WTC11 (cell line): Measurements from ENCODE around the gene DOCK8. TPM values are rescaled to one million over a fixed set of nuclear protein-coding genes. Genes with fewer than 3 reads are reported as not detected.

Source experiments
- ATAC-seq: fragments of 200-7000 bp; cut with Tn5 transposase; 2 replicates; pipeline ENCODE4 v1.10.0; 2021; ENCODE audit warnings: mild to moderate bottlenecking, moderate library complexity
- CTCF ChIA-PET: fragments of 300-600 bp; sonication (Branson Sonifier 250); formaldehyde crosslinking; loops from one replicate; lab custom pipeline; 2021; ENCODE audit warnings: antibody characterized with exemption; lab: Charles Lee
- POLR2A ChIA-PET: fragments of 350-600 bp; sonication (Branson Sonifier 250); formaldehyde crosslinking; loops from one replicate; lab custom pipeline; 2021; ENCODE audit warnings: antibody characterized with exemption; lab: Charles Lee
- DNase-seq: peaks from one replicate; pipeline ENCODE4 v3.0.0; 2021; ENCODE audit warnings: low spot score
- H3K27ac Mint-ChIP-seq: 2 replicates; pipeline ENCODE4 v1.8.0; 2021; ENCODE audit warnings: mixed read lengths
- H3K27me3 Mint-ChIP-seq: 2 replicates; pipeline ENCODE4 v1.8.0; 2021; ENCODE audit warnings: low read depth, mild to moderate bottlenecking, moderate library complexity, mixed read lengths
- H3K36me3 Mint-ChIP-seq: 2 replicates; pipeline ENCODE4 v1.8.0; 2021; ENCODE audit warnings: mixed read lengths
- H3K4me1 Mint-ChIP-seq: 2 replicates; pipeline ENCODE4 v1.8.0; 2022; ENCODE audit warnings: mixed read lengths
- H3K4me3 Mint-ChIP-seq: 2 replicates; pipeline ENCODE4 v1.8.0; 2021; ENCODE audit warnings: mild to moderate bottlenecking, moderate library complexity, mixed read lengths
- H3K9me3 Mint-ChIP-seq: 2 replicates; pipeline ENCODE4 v1.8.0; 2021; ENCODE audit warnings: mixed read lengths
- AFF4 ChIP-seq: sonication (generic); formaldehyde crosslinking; IDR thresholded peaks from 2 replicates; pipeline ENCODE4 v1.8.1; 2023; ENCODE audit warnings: mild to moderate bottlenecking, missing genetic modification reagents, borderline replicate concordance
- CREB1 ChIP-seq: sonication (generic); formaldehyde crosslinking; IDR thresholded peaks from 2 replicates; pipeline ENCODE4 v1.8.0; 2023; ENCODE audit warnings: mild to moderate bottlenecking, missing genetic modification reagents
- CREM ChIP-seq: sonication (generic); formaldehyde crosslinking; IDR thresholded peaks from 2 replicates; pipeline ENCODE4 v1.8.1; 2022; ENCODE audit warnings: mild to moderate bottlenecking, missing genetic modification reagents, moderate library complexity
- FOXK1 ChIP-seq: sonication (generic); formaldehyde crosslinking; IDR thresholded peaks from 2 replicates; pipeline ENCODE4 v1.8.0; 2022; ENCODE audit warnings: mild to moderate bottlenecking, moderate library complexity, missing genetic modification reagents
- GABPB1 ChIP-seq: sonication (generic); formaldehyde crosslinking; IDR thresholded peaks from 2 replicates; pipeline ENCODE4 v1.8.1; 2023; ENCODE audit warnings: mild to moderate bottlenecking, missing genetic modification reagents
- GTF2I ChIP-seq: fragments of 250-450 bp; sonication (Bioruptor Pico); conservative IDR thresholded peaks from 2 replicates; pipeline ENCODE4 v1.4.0; 2021; ENCODE audit warnings: mild to moderate bottlenecking
- NFYB ChIP-seq: sonication (generic); formaldehyde crosslinking; conservative IDR thresholded peaks from 2 replicates; pipeline ENCODE4 v1.8.0; 2022; ENCODE audit warnings: low read depth, missing genetic modification reagents
- NR1H2 ChIP-seq: sonication (generic); formaldehyde crosslinking; IDR thresholded peaks from 2 replicates; pipeline ENCODE4 v1.9.0; 2021; ENCODE audit warnings: mild to moderate bottlenecking, moderate library complexity, missing genetic modification reagents
- PREB ChIP-seq: sonication (generic); formaldehyde crosslinking; IDR thresholded peaks from 2 replicates; pipeline ENCODE4 v1.8.1; 2022; ENCODE audit warnings: mild to moderate bottlenecking, missing genetic modification reagents, moderate library complexity, borderline replicate concordance
- PRRX2 ChIP-seq: fragments of 250-450 bp; sonication (Bioruptor Pico); IDR thresholded peaks from 2 replicates; pipeline ENCODE4 v1.8.0; 2021; ENCODE audit warnings: mild to moderate bottlenecking
- SP1 ChIP-seq: sonication (generic); formaldehyde crosslinking; conservative IDR thresholded peaks from 2 replicates; pipeline ENCODE4 v1.8.1; 2022; ENCODE audit warnings: missing genetic modification reagents
- STAT6 ChIP-seq: sonication (generic); formaldehyde crosslinking; conservative IDR thresholded peaks from 2 replicates; pipeline ENCODE4 v1.8.1; 2023; ENCODE audit warnings: mild to moderate bottlenecking, low read depth, missing genetic modification reagents, moderate library complexity
- ZNF121 ChIP-seq: sonication (generic); formaldehyde crosslinking; IDR thresholded peaks from 2 replicates; pipeline ENCODE4 v1.8.0; 2023; ENCODE audit warnings: missing genetic modification reagents
- ZNF219 ChIP-seq: sonication (generic); formaldehyde crosslinking; IDR thresholded peaks from 2 replicates; pipeline ENCODE4 v1.8.0; 2023; ENCODE audit warnings: missing genetic modification reagents, mild to moderate bottlenecking, borderline replicate concordance
- total RNA-seq: library from RNA; stranded (reverse); gene quantifications from 3 replicates; pipeline ENCODE4 v1.2.3, GENCODE V29; 2021
- TF ChIP-seq, protein P1 (sequence below): fragments of 250-450 bp; sonication (Bioruptor Pico); IDR thresholded peaks from 2 replicates; pipeline ENCODE4 v1.9.0; 2021; ENCODE audit warnings: mild to moderate bottlenecking, borderline replicate concordance
- TF ChIP-seq, protein P2 (sequence below): fragments of 250-450 bp; sonication (Bioruptor Pico); IDR thresholded peaks from 2 replicates; pipeline ENCODE4 v1.8.0; 2021; ENCODE audit warnings: mild to moderate bottlenecking

The DOCK8 gene
- total RNA-seq, 1 experiment from 2014 or later, result 3.2 TPM

DNA sequence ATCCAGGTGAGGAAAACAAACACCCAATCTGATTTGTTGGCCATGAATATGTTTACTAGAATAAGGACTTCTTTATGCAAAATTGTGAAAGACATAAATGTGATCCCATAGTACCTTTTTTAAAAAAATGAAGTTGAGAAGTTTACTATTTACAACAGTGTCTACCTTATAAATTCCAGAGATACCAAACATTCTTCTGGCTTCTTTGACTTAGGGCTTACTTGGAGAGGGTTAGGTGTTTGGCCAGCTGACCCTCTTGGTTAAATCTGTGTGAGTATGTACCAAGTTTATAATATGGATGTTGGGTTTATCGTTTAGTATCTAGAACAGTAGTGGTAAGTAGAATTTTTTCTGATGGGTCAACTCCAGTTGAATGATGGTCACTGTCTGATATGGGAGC, 212.3 kb downstream of the DOCK8 start (continued):
- TF ChIP-seq PREB (CRISPR knock-in tag) (no peak), GABPB1 (CRISPR knock-in tag) (no peak)

DNA sequence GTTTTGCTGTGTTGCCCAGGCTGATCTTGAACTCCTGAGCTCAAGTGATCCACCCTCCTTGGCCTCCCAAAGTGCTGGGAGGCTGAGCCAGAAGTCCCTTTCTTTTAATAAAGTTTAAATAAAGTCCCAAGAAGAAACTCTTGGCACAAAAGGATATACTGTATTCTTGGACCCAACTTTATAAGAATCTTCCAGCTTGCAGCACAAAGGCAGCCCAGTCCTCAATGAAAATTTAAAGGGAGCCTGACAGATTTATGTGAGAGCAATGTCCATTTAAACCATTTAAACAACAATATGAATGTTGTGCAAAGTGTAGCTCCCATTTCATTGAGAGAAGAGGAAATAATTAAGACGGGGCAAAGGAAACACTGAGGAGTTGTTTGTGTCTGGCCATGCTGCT, 217.0 kb downstream of the DOCK8 start:
- H3K4me1 Mint-ChIP-seq, result peaks cover 8% of the 10 kb centered on the region
- ATAC-seq (no peak), DNase-seq (no peak)
- H3K27ac Mint-ChIP-seq, result no peak overlapping the region
- H3K9me3 Mint-ChIP-seq, result no peaks in the 10 kb centered on the region
- ChIA-PET CTCF (no interaction called here), POLR2A (no interaction called here)
- H3K4me3 Mint-ChIP-seq, result no peak overlapping the region
- 0 out of 2 replicates have a peak, but pooled peaks cover 2% of the 10 kb centered on the region for H3K27me3 Mint-ChIP-seq
- no peak for TF ChIP-seq ZNF219 (CRISPR knock-in tag)
- no peaks in the 10 kb centered on the region for H3K36me3 Mint-ChIP-seq

DNA sequence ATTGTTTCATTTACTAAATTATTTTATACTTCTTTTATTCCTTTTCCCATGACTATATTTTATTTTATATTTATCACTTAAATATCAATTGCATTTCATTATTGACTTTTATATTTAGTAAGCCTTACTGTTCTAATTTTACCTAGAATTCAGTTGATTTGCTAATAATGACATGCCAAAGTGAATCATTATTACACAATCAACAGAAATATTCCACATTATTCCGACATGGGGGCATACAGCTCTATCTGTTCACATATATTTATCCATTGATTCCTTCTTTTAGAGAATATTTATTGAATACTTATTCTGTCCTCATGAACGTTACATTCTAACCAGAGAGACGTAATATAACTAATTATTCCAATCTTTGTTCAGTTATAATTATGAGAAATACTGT, 221.8 kb downstream of the DOCK8 start:
- no peak overlapping the region for H3K4me3 Mint-ChIP-seq
- ATAC-seq (no peak), DNase-seq (no peak)
- H3K27ac Mint-ChIP-seq, result no peak overlapping the region
- POLR2A ChIA-PET, result interaction anchor here (1.4 kb wide), 1 partner anchor 68 kb away, joined by 3 read pairs; the partner anchor contains the start of gene KANK1
- H3K36me3 Mint-ChIP-seq, result no peaks in the 10 kb centered on the region
- CTCF ChIA-PET, result interaction anchor here (1.5 kb wide), 1 partner anchor 492 kb away, joined by 3 read pairs; no protein-coding TSS in a partner anchor
- H3K27me3 Mint-ChIP-seq, result peaks cover 2% of the 10 kb centered on the region; the same call in 1 of the 2 replicates
- H3K4me1 Mint-ChIP-seq, result 0 out of 2 replicates have a peak, but pooled peaks cover 3% of the 10 kb centered on the region
- H3K9me3 Mint-ChIP-seq, result peaks cover 3% of the 10 kb centered on the region; the same call in 1 of the 2 replicates
- TF ChIP-seq NFYB (CRISPR knock-in tag) (no peak), STAT6 (no peak), GTF2I (CRISPR knock-in tag) (no peak), CREM (CRISPR knock-in tag) (no peak), CREB1 (CRISPR knock-in tag) (no peak), NR1H2 (no peak), ZNF121 (CRISPR knock-in tag) (no peak)
- TF ChIP-seq, protein P1, sequence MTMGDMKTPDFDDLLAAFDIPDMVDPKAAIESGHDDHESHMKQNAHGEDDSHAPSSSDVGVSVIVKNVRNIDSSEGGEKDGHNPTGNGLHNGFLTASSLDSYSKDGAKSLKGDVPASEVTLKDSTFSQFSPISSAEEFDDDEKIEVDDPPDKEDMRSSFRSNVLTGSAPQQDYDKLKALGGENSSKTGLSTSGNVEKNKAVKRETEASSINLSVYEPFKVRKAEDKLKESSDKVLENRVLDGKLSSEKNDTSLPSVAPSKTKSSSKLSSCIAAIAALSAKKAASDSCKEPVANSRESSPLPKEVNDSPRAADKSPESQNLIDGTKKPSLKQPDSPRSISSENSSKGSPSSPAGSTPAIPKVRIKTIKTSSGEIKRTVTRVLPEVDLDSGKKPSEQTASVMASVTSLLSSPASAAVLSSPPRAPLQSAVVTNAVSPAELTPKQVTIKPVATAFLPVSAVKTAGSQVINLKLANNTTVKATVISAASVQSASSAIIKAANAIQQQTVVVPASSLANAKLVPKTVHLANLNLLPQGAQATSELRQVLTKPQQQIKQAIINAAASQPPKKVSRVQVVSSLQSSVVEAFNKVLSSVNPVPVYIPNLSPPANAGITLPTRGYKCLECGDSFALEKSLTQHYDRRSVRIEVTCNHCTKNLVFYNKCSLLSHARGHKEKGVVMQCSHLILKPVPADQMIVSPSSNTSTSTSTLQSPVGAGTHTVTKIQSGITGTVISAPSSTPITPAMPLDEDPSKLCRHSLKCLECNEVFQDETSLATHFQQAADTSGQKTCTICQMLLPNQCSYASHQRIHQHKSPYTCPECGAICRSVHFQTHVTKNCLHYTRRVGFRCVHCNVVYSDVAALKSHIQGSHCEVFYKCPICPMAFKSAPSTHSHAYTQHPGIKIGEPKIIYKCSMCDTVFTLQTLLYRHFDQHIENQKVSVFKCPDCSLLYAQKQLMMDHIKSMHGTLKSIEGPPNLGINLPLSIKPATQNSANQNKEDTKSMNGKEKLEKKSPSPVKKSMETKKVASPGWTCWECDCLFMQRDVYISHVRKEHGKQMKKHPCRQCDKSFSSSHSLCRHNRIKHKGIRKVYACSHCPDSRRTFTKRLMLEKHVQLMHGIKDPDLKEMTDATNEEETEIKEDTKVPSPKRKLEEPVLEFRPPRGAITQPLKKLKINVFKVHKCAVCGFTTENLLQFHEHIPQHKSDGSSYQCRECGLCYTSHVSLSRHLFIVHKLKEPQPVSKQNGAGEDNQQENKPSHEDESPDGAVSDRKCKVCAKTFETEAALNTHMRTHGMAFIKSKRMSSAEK (CRISPR knock-in tag), result no peak

DNA sequence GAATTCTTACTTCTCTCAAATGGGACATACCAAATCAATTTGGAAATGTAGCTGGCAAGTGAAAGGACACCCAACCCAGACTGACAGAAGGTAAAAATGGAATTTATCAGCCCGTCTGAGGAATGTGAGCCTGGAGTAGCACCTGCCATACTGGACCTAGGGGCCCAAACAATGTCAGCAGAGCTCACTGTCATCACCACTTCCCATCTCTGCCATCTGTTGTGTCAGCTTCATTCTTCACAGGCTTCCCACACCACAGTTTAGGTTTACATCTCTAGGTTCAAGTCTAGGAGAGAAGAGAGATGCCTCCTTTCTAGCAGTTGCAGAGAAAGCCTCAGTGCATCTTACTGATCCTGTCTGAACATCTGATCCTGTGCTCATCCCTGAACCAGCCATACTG, 222.4 kb downstream of the DOCK8 start:
- CTCF ChIA-PET, result no interaction called here
- ATAC-seq (no peak), DNase-seq (no peak)
- Mint-ChIP-seq H3K4me3 (no peak overlapping the region), H3K36me3 (no peaks in the 10 kb centered on the region), H3K4me1 (0 out of 2 replicates have a peak, but pooled peaks cover 3% of the 10 kb centered on the region), H3K9me3 (peaks cover 3% of the 10 kb centered on the region; the same call in 1 of the 2 replicates), H3K27me3 (peaks cover 2% of the 10 kb centered on the region; the same call in 1 of the 2 replicates), H3K27ac (no peak overlapping the region)
- POLR2A ChIA-PET, result interaction anchor here (1.4 kb wide), 1 partner anchor 67 kb away, joined by 3 read pairs; the partner anchor contains the start of gene KANK1
- TF ChIP-seq, protein P2, sequence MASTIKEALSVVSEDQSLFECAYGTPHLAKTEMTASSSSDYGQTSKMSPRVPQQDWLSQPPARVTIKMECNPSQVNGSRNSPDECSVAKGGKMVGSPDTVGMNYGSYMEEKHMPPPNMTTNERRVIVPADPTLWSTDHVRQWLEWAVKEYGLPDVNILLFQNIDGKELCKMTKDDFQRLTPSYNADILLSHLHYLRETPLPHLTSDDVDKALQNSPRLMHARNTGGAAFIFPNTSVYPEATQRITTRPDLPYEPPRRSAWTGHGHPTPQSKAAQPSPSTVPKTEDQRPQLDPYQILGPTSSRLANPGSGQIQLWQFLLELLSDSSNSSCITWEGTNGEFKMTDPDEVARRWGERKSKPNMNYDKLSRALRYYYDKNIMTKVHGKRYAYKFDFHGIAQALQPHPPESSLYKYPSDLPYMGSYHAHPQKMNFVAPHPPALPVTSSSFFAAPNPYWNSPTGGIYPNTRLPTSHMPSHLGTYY, result no peak
- no peak for TF ChIP-seq AFF4 (CRISPR knock-in tag)
- TF ChIP-seq SP1, result no peak
- no peak for TF ChIP-seq PRRX2
- no peak for TF ChIP-seq FOXK1 (CRISPR knock-in tag)
- TF ChIP-seq NR1H2, result no peak
